Small intestine (tissue), 7 donors: ENCODE measurements around the gene VILL. TPM values are rescaled to one million over a fixed set of nuclear protein-coding genes. Genes with fewer than 3 reads are reported as not detected.

Experiments used
- DNase-seq, 2 donors: peaks; one replicate each; pipeline versions ENCODE4 v3.0.0 to v3.0.0-alpha.2; 2013
- FAIRE-seq: peaks from 2 replicates; lab custom pipeline; 2012; peaks lifted over from hg19 to GRCh38; lab: Jason Lieb, UNC
- H3K27ac ChIP-seq, 3 donors: one replicate each; pipeline ENCODE4 v1.5.1; 2013; ENCODE audit warnings: low read length in 2 of 3, mild to moderate bottlenecking in 2 of 3, control low read depth in 1 of 3, inconsistent platforms in 1 of 3, low read depth in 1 of 3, moderate library complexity in 1 of 3
- H3K27me3 ChIP-seq, 3 donors: one replicate each; pipeline ENCODE4 v1.6.1; 2013; ENCODE audit warnings: low read length in 3 of 3, inconsistent platforms in 1 of 3; ENCODE audit not compliant: control insufficient read depth in 3 of 3, insufficient read depth in 3 of 3
- H3K36me3 ChIP-seq, 3 donors: one replicate each; pipeline ENCODE4 v1.6.1; 2013; ENCODE audit warnings: low read length in 3 of 3, inconsistent platforms in 1 of 3, low read depth in 1 of 3, mild to moderate bottlenecking in 1 of 3, moderate library complexity in 1 of 3; ENCODE audit not compliant: control insufficient read depth in 3 of 3, insufficient read depth in 2 of 3
- H3K4me1 ChIP-seq, 3 donors: one replicate each; pipeline ENCODE4 v1.6.1; 2013; ENCODE audit warnings: low read length in 2 of 3, inconsistent platforms in 1 of 3, low read depth in 1 of 3, mild to moderate bottlenecking in 1 of 3, moderate library complexity in 1 of 3; ENCODE audit not compliant: control insufficient read depth in 3 of 3, insufficient read depth in 2 of 3
- H3K4me3 ChIP-seq, 3 donors: one replicate each; pipeline ENCODE4 v1.5.1; 2013; ENCODE audit warnings: low read length in 3 of 3, control low read depth in 1 of 3, inconsistent platforms in 1 of 3, low read depth in 1 of 3, mild to moderate bottlenecking in 1 of 3, moderate library complexity in 1 of 3
- H3K9me3 ChIP-seq, 2 donors: one replicate each; pipeline ENCODE4 v1.6.1; 2013; ENCODE audit warnings: low read depth in 1 of 2, low read length in 1 of 2; ENCODE audit not compliant: control insufficient read depth in 2 of 2, insufficient read depth in 1 of 2
- WGBS, 3 donors: extraction: QIAGEN DNeasy Blood & Tissue Kit; methylation state at CpG; one replicate each; pipeline ENCODE4 v1.1.7; 2013; 5-methylcytosine and 5-hydroxymethylcytosine counted together
- polyA plus RNA-seq, 4 donors: library from polyadenylated mRNA; stranded (reverse) in 3 of 4; unstranded in 1 of 4; fragments of 200-250 nt in 3 of 4; fragments of 120-200 nt in 1 of 4; gene quantifications; one replicate each; pipeline versions ENCODE4 v1.2.1 to v1.2.3, GENCODE V29; 2013
- donor health status: healthy with polysubstance abuse.
- donor health status: control.
- donor health status: control.
- donor health status: Bipolar disorder and iron deficiency.
- donor health status: healthy.

The VILL gene
- polyA plus RNA-seq, 4 donors, result 57.6 to 266 (median 154) TPM

DNA sequence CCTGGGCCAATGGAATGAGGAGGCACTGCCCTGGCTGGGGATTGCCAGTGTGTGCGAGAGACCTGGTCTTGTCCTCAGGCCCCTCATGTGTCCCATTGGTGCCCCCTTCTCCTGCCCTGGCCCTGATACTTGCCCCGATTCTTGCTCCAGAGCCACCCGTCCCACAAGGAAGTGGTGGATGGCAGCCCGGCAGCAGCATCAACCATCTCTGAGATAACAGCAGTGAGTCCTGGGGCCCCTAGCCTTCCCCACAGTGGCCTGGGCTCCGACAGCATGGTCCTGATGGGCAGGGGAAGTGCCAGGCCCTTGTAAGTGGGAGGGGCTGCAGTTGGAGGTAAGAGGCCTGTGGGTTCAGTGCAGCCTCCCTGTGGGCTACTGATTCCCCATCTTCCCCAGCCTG is 15.4 kb downstream of the VILL start:
- Histone ChIP-seq H3K27me3 (no peaks in the 10 kb centered on the region), H3K36me3 (peaks cover 10 to 100% (median 13%) of the 10 kb centered on the region in 3 donors), H3K9me3 (no peaks in the 10 kb centered on the region), H3K4me3 (no peak overlapping the region), H3K4me1 (peaks cover 0 to 47% (median 0%) of the 10 kb centered on the region in 3 donors), H3K27ac (no peak overlapping the region)
- DNase-seq (no peak), FAIRE-seq (no peak)
- 77 to 84% (median 83%) methylated on average over 5 of the region's 5 CpGs for WGBS, 3 donors

DNA sequence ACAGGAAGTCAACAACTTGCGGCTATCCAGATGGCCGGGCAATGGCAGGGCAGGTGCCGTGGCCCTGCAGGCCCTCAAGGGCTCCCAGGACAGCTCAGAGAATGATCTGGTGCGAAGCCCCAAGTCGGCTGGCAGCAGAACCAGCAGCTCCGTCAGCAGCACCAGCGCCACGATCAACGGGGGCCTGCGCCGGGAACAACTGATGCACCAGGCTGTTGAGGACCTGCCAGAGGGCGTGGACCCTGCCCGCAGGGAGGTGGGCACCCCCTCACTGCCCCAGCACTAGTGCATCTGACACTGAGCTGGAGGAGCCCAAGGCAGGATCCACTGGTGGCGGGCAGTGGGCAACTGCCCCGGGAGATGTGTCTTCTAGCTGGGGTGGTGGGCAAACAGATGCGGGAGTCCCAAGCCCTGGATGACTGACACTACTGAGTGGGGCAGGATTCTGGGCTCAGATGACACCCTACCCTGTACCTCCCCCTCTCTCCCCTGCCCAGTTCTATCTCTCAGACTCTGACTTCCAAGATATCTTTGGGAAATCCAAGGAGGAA is 15.9 kb downstream of the VILL start:
- Histone ChIP-seq H3K27me3 (no peaks in the 10 kb centered on the region), H3K4me1 (peaks cover 0 to 42% (median 0%) of the 10 kb centered on the region in 3 donors), H3K36me3 (peaks cover 10 to 100% (median 13%) of the 10 kb centered on the region in 3 donors), H3K4me3 (no peak overlapping the region), H3K9me3 (no peaks in the 10 kb centered on the region), H3K27ac (no peak overlapping the region)
- 91 to 96% (median 94%) methylated on average over 16 of the region's 16 CpGs for WGBS, 3 donors
- DNase-seq (no peak), FAIRE-seq (no peak)

DNA sequence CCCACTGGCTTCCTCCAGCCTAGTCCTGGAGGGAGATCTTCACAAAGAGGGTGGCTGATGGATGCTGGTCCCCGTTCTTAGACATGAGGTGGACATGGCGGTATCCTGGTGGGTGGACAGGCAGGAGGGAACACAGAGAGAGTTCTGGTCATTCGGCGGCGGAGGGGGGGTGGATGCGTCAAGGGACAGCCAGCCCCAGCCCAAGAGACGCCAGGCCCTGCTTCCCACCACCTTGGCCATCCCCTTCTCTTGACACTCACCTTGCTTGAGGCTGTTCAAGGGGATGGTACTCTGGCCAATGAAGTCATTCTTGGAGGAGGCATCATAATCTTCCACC is 17.1 kb downstream of the VILL start:
- WGBS, 3 donors, result 93 to 97% (median 95%) methylated on average over 7 of the region's 7 CpGs
- Histone ChIP-seq H3K9me3 (no peaks in the 10 kb centered on the region), H3K27ac (no peak overlapping the region), H3K4me3 (no peak overlapping the region), H3K4me1 (peaks cover 0 to 30% (median 0%) of the 10 kb centered on the region in 3 donors), H3K36me3 (peaks cover 6 to 89% (median 10%) of the 10 kb centered on the region in 3 donors), H3K27me3 (no peaks in the 10 kb centered on the region)
- DNase-seq, result no peak
- FAIRE-seq, result no peak

DNA sequence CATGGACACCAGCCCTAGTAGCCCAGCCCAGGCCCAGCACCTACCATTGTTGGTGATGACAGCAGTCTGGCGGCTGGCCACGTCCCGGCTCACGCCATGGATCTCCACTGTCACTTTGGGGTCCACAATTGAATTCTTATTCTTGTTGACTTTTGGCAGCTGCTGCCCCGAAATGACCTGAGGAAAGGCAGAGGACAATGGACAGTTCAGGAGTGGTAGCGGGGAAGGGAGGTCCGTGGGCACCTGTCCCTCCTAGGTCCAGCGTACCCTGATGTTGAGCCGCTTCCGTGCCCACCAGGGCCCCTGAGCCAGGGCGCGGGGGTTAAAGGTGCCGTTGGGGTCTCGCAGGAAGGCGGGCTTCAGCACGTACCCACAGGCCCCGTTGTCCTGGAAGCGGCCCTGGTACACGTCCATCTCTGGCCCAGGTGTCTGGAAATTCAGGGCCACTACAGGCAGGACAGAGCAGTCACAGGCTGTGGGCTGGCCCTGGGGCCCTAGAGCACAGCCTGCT is 17.7 kb downstream of the VILL start:
- H3K4me1 ChIP-seq, result peaks cover 0 to 25% (median 0%) of the 10 kb centered on the region in 3 donors
- peaks cover 6 to 84% (median 10%) of the 10 kb centered on the region in 3 donors for H3K36me3 ChIP-seq
- DNase-seq, result no peak
- no peaks in the 10 kb centered on the region for H3K9me3 ChIP-seq
- H3K4me3 ChIP-seq, result no peak overlapping the region
- FAIRE-seq, result no peak
- H3K27me3 ChIP-seq, result no peaks in the 10 kb centered on the region
- H3K27ac ChIP-seq, result no peak overlapping the region
- WGBS, 3 donors, result 93 to 97% (median 94%) methylated on average over 19 of the region's 19 CpGs

DNA sequence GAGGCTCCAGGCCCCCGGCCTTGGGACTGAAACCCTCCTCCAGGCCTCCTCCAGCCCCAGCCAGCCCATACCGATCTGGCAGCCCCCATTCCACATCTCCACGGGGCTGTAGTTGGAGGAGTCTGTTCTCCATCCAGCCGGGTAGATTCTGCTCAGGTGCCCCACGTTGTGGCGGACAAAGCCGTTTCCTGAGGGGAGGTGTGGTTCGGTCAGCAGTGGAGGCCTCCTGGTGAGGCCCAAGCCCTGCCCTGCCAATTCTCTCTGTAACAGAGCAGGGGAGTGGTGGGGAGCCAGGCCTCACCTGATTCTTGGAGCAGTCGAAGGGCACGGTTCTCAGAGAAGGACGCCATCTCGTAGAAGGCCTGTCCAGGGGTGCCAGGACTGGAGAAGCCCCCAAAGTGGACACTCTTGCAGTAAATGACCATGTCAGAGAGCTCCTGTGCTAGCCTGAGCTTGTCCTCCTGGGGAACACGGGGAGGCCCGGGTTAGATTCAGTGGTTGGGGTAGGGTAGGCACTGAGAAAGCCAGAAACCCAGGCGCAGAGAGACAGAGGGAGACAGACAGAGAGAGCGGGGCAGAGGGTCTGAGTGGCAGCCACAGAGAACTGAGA is 18.5 kb downstream of the VILL start:
- H3K4me1 ChIP-seq, result peaks cover 0 to 16% (median 0%) of the 10 kb centered on the region in 3 donors
- peaks cover 6 to 75% (median 10%) of the 10 kb centered on the region in 3 donors for H3K36me3 ChIP-seq
- H3K4me3 ChIP-seq, result no peak overlapping the region
- DNase-seq (no peak), FAIRE-seq (no peak)
- no peaks in the 10 kb centered on the region for H3K9me3 ChIP-seq
- WGBS, 3 donors, result 83 to 86% (median 85%) methylated on average over 16 of the region's 16 CpGs
- no peak overlapping the region for H3K27ac ChIP-seq
- no peaks in the 10 kb centered on the region for H3K27me3 ChIP-seq

DNA sequence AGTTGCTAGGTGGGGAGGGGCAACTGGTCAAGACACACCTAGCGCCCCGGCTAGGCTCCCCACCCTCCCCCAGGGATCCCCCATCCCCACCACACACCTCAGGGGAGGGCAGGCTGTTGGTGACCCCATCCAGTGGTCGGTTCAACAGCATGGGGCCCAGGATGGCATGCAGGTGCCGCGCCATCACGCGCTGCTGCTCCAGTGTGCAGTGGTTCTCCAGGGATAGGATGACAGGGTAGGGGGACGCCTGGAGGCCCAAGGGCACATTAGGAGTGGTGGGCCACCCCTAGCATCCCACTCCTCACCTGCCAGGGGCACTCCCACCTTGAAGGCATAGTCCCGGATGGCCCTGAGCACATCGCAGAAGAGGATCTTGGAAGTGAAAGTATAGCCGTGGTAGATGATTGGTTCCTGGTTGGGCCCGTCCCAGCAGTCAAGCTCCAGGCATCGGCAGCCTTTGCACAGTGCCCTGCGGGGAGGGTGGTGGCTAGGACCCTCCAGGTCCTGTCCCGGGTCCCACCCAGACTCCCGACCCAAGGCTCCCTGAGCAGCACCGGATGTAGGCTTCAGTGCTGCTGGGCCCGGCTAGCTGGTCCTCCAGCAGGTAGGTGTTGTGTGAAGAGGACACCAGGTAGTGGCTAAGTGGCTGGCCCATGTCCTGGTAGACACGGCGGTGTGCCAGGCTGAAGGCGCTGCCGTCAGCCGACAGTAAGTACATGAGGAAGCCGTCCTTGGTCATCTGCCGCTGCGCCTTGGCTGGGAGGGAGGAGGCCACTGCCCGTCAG is 19.4 kb downstream of the VILL start:
- Histone ChIP-seq H3K4me3 (no peak overlapping the region), H3K4me1 (peaks cover 0 to 7% (median 0%) of the 10 kb centered on the region in 3 donors), H3K9me3 (no peaks in the 10 kb centered on the region), H3K27ac (no peak overlapping the region), H3K36me3 (peaks cover 6 to 66% (median 10%) of the 10 kb centered on the region in 3 donors), H3K27me3 (no peaks in the 10 kb centered on the region)
- DNase-seq (peak in 1 of 2 donors; percentile 54), FAIRE-seq (no peak)
- 69 to 89% (median 86%) methylated on average over 26 to 27 of the region's 27 CpGs for WGBS, 3 donors

DNA sequence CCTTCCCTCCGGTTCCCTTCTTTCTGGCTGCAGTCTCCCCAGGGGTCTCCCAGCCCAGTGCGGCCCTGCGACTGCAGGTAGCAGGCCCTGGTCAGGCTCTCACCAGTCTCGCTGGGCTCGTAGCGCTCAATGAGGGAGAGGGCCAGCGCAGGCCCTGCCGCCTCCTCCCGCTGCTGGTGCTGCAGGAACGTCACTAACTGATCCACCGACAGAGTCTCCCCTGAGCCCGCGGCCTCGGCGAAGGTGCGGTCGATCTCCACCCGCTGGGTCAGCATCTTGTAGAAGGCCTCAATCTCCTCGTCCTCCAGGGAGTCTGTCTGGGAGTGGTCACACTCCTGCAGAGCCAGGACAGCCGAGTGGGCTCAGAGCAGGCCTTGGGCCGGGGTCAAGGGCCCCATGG is 20.5 kb downstream of the VILL start:
- Histone ChIP-seq H3K9me3 (peaks cover 0 to 3% of the 10 kb centered on the region in 2 donors), H3K36me3 (peaks cover 8 to 61% (median 11%) of the 10 kb centered on the region in 3 donors), H3K27ac (no peak overlapping the region), H3K4me1 (peaks cover 0 to 3% (median 0%) of the 10 kb centered on the region in 3 donors), H3K27me3 (no peaks in the 10 kb centered on the region), H3K4me3 (no peak overlapping the region)
- no peak for FAIRE-seq
- whole genome bisulfite sequencing, 3 donors, result 92 to 95% (median 95%) methylated on average over 19 to 21 of the region's 21 CpGs
- DNase-seq, result no peak

DNA sequence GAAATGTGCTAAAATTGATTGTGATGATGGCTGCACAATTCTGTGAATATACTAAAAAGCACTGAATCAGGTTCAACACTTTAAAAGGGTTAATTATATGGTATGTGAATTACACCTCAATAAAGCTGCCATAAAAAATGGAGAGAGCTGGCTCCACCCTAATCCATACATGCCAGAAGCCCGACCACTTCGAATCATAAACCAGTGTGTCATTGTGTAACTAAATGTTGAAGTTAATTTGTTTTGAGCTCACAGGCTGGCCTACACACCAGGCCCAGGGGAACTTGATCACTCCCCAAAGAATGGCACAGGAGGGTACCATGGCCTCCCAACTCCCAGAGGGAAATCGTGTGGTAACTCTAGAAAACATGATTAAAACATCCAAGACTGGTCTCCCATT is 24.9 kb downstream of the VILL start:
- H3K4me3 ChIP-seq, result no peak overlapping the region
- no peak overlapping the region for H3K27ac ChIP-seq
- H3K9me3 ChIP-seq, result peaks cover 0 to 6% of the 10 kb centered on the region in 2 donors
- WGBS, 3 donors, result 15 to 62% (median 51%) methylated on average over 3 of the region's 3 CpGs
- DNase-seq (peak in 1 of 2 donors; percentile 74), FAIRE-seq (no peak)
- peaks cover 0 to 13% (median 0%) of the 10 kb centered on the region in 3 donors for H3K4me1 ChIP-seq
- H3K36me3 ChIP-seq, result peaks cover 2 to 57% (median 7%) of the 10 kb centered on the region in 3 donors
- H3K27me3 ChIP-seq, result no peaks in the 10 kb centered on the region
